LNCAP (cell line): ENCODE results near the gene NBPF10.
"Not testable (repeated sequence)": the region's sequence is repeated elsewhere in the genome, so short reads cannot be mapped to it uniquely, and the experiment has no call there.

Experiments used
- TF ChIP-seq, protein P1 (sequence below): fragments of 450-650 bp; IDR thresholded peaks from 2 replicates; pipeline ENCODE4 v1.5.1; 2017; ENCODE audit warnings: mild to moderate bottlenecking

NBPF10 gene, protein sequence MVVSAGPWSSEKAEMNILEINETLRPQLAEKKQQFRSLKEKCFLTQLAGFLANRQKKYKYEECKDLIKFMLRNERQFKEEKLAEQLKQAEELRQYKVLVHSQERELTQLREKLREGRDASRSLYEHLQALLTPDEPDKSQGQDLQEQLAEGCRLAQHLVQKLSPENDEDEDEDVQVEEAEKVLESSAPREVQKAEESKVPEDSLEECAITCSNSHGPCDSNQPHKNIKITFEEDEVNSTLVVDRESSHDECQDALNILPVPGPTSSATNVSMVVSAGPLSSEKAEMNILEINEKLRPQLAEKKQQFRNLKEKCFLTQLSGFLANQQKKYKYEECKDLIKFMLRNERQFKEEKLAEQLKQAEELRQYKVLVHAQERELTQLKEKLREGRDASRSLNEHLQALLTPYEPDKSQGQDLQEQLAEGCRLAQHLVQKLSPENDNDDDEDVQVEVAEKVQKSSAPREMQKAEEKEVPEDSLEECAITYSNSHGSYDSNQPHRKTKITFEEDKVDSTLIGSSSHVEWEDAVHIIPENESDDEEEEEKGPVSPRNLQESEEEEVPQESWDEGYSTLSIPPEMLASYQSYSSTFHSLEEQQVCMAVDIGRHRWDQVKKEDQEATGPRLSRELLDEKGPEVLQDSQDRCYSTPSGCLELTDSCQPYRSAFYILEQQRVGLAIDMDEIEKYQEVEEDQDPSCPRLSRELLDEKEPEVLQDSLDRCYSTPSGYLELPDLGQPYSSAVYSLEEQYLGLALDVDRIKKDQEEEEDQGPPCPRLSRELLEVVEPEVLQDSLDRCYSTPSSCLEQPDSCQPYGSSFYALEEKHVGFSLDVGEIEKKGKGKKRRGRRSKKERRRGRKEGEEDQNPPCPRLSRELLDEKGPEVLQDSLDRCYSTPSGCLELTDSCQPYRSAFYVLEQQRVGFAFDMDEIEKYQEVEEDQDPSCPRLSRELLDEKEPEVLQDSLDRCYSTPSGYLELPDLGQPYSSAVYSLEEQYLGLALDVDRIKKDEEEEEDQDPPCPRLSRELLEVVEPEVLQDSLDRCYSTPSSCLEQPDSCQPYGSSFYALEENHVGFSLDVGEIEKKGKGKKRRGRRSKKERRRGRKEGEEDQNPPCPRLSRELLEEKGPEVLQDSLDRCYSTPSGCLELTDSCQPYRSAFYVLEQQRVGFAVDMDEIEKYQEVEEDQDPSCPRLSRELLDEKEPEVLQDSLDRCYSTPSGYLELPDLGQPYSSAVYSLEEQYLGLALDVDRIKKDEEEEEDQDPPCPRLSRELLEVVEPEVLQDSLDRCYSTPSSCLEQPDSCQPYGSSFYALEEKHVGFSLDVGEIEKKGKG (N-terminal part only)

DNA sequence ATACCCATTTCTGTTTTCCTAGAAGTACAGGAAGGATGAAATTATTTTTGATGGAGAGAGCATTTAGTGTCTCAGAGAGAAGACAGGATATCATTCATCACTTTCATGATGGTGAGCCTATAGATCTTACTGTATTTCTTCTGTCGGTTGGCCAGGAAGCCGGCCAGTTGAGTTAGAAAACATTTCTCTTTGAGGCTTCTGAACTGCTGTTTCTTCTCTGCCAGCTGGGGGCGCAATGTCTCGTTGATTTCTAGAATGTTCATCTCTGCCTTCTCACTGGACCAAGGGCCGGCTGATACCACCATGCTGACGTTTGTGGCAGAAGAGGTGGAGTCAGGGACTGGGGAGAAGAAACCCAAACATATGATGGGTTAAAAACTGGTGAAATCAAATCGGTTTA is at the start of gene NBPF10:
Gene NBPF10, minus strand, starts transcription at position 340 of the 400 bp plus-strand sequence. Its CDS starts 35 bp downstream, at position 305.
- TF ChIP-seq, protein P1, sequence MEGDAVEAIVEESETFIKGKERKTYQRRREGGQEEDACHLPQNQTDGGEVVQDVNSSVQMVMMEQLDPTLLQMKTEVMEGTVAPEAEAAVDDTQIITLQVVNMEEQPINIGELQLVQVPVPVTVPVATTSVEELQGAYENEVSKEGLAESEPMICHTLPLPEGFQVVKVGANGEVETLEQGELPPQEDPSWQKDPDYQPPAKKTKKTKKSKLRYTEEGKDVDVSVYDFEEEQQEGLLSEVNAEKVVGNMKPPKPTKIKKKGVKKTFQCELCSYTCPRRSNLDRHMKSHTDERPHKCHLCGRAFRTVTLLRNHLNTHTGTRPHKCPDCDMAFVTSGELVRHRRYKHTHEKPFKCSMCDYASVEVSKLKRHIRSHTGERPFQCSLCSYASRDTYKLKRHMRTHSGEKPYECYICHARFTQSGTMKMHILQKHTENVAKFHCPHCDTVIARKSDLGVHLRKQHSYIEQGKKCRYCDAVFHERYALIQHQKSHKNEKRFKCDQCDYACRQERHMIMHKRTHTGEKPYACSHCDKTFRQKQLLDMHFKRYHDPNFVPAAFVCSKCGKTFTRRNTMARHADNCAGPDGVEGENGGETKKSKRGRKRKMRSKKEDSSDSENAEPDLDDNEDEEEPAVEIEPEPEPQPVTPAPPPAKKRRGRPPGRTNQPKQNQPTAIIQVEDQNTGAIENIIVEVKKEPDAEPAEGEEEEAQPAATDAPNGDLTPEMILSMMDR, result not testable (repeated sequence)
